Stimulated activated CD4-positive, alpha-beta T cell treated with anti-CD3 and anti-CD28 coated beads, Interleukin-15, amount 100 ng/mL, for 48 hours (primary cell): ENCODE measurements around the gene AKT2.

Source experiments
- DNase-seq, 2 donors: peaks; one replicate each; pipeline ENCODE4 v3.0.0-alpha.2; 2020; ENCODE audit warnings: low read depth in 2 of 2

The AKT2 gene

GRCh38 chr19:40252395-40252794, 32.8 kb downstream of the AKT2 start:
- no peak for DNase-seq

- no peak for DNase-seq
Measured at GRCh38 chr19:40251991-40252390, 33.2 kb downstream of the AKT2 start.

- DNase-seq, result no peak
Measured at GRCh38 chr19:40251244-40251643, 33.9 kb downstream of the AKT2 start.

- DNase-seq, result no peak
Measured at GRCh38 chr19:40249781-40250180, 35.4 kb downstream of the AKT2 start.

GRCh38 chr19:40249201-40249600, 35.9 kb downstream of the AKT2 start:
- no peak for DNase-seq

- no peak for DNase-seq
Measured at GRCh38 chr19:40247735-40248262, 37.3 kb downstream of the AKT2 start.

- DNase-seq, result no peak
Measured at GRCh38 chr19:40247178-40247577, 38.0 kb downstream of the AKT2 start.

- no peak for DNase-seq
Measured at GRCh38 chr19:40246292-40247073, 38.7 kb downstream of the AKT2 start.

- DNase-seq, result no peak
Measured at GRCh38 chr19:40245506-40246128, 39.5 kb downstream of the AKT2 start.

- no peak for DNase-seq
Measured at GRCh38 chr19:40244579-40245317, 40.4 kb downstream of the AKT2 start.

GRCh38 chr19:40243181-40243580, 42.0 kb downstream of the AKT2 start:
- no peak for DNase-seq

- DNase-seq, result no peak
Measured at GRCh38 chr19:40242480-40242879, 42.7 kb downstream of the AKT2 start.

- DNase-seq, result no peak
Measured at GRCh38 chr19:40241809-40242384, 43.2 kb downstream of the AKT2 start.

GRCh38 chr19:40241125-40241808, 43.9 kb downstream of the AKT2 start:
- no peak for DNase-seq

GRCh38 chr19:40240332-40240731, 44.8 kb downstream of the AKT2 start:
- no peak for DNase-seq

GRCh38 chr19:40239415-40240226, 45.5 kb downstream of the AKT2 start:
- DNase-seq, result no peak

GRCh38 chr19:40238775-40239174, 46.4 kb downstream of the AKT2 start:
- DNase-seq, result no peak

- DNase-seq, result no peak
Measured at GRCh38 chr19:40237791-40238190, 47.4 kb downstream of the AKT2 start.

GRCh38 chr19:40236366-40236765, 48.8 kb downstream of the AKT2 start:
- no peak for DNase-seq

GRCh38 chr19:40236026-40236355, 49.2 kb downstream of the AKT2 start:
- no peak for DNase-seq
